OCI-LY1 (cell line): ENCODE measurements around the gene EHD1.

ENCODE experiments used
- H2AFZ ChIP-seq: fragments of 200-600 bp; sonication (generic), shearing (Covaris generic); 2 replicates; pipeline ENCODE4 v1.6.0; 2014; ENCODE audit warnings: antibody characterized with exemption, mild to moderate bottlenecking, low read length
- H3F3A ChIP-seq: fragments of 200-600 bp; sonication (generic), shearing (Covaris generic); 2 replicates; pipeline ENCODE4 v1.6.0; 2014; ENCODE audit warnings: mild to moderate bottlenecking, antibody characterized with exemption, low read length, moderate library complexity; ENCODE audit not compliant: insufficient read depth
- H3K27ac ChIP-seq: fragments of 200-600 bp; sonication (generic); 2 replicates; pipeline ENCODE4 v1.5.1; 2014; ENCODE audit warnings: low read length, mixed run types, mild to moderate bottlenecking, low read depth; ENCODE audit not compliant: poor library complexity, severe bottlenecking
- H3K27me3 ChIP-seq: fragments of 200-600 bp; sonication (generic); 2 replicates; pipeline ENCODE4 v1.6.0; 2014; ENCODE audit warnings: antibody characterized with exemption, mild to moderate bottlenecking, low read length, moderate library complexity; ENCODE audit not compliant: insufficient read depth
- H3K36me3 ChIP-seq: fragments of 200-600 bp; sonication (generic); 2 replicates; pipeline ENCODE4 v1.6.1; 2014; ENCODE audit warnings: mild to moderate bottlenecking, antibody characterized with exemption, low read length, moderate library complexity, mixed read lengths; ENCODE audit not compliant: insufficient read depth
- H3K4me1 ChIP-seq: fragments of 200-600 bp; sonication (generic); 2 replicates; pipeline ENCODE4 v1.5.1; 2014; ENCODE audit warnings: mild to moderate bottlenecking, low read length, moderate library complexity; ENCODE audit not compliant: insufficient read depth, severe bottlenecking
- H3K4me2 ChIP-seq: fragments of 200-600 bp; sonication (generic), shearing (Covaris generic); 2 replicates; pipeline ENCODE4 v1.6.1; 2014; ENCODE audit warnings: low read length
- H3K4me3 ChIP-seq: fragments of 200-600 bp; sonication (generic); 2 replicates; pipeline ENCODE4 v1.5.1; 2014; ENCODE audit warnings: low read length, low read depth, mild to moderate bottlenecking, mixed read lengths; ENCODE audit not compliant: poor library complexity, severe bottlenecking
- H3K79me2 ChIP-seq: fragments of 200-600 bp; shearing (Covaris generic); 2 replicates; pipeline ENCODE4 v1.6.1; 2016; ENCODE audit warnings: mixed run types, low read length, mixed read lengths; ENCODE audit not compliant: insufficient read depth
- H3K9ac ChIP-seq: fragments of 200-600 bp; sonication (generic), shearing (Covaris generic); 2 replicates; pipeline ENCODE4 v1.6.1; 2014; ENCODE audit warnings: mild to moderate bottlenecking, low read length, mixed read lengths
- H3K9me2 ChIP-seq: fragments of 200-600 bp; sonication (generic), shearing (Covaris generic); 2 replicates; pipeline ENCODE4 v1.6.1; 2014; ENCODE audit warnings: low read depth, mild to moderate bottlenecking, low read length, mixed read lengths
- H3K9me3 ChIP-seq: fragments of 200-600 bp; shearing (Covaris generic); 2 replicates; pipeline ENCODE4 v1.6.1; 2014; ENCODE audit warnings: low read length, mixed read lengths
- H4K20me1 ChIP-seq: fragments of 200-600 bp; sonication (generic), shearing (Covaris generic); 2 replicates; pipeline ENCODE4 v1.6.0; 2016; ENCODE audit warnings: mild to moderate bottlenecking, low read length; ENCODE audit not compliant: insufficient read depth
- CTCF ChIP-seq: fragments of 200-600 bp; sonication (generic), shearing (Covaris generic); IDR thresholded peaks from 2 replicates; pipeline ENCODE4 v1.5.1; 2017; ENCODE audit warnings: mild to moderate bottlenecking, antibody characterized with exemption, low read length, moderate library complexity, mixed read lengths
- EZH2 ChIP-seq: fragments of 200-600 bp; sonication (generic), shearing (Covaris generic); IDR thresholded peaks from 2 replicates; pipeline ENCODE4 v1.8.0; 2017; ENCODE audit warnings: borderline replicate concordance, mixed run types, mild to moderate bottlenecking, antibody characterized with exemption, low read length, moderate library complexity, mixed read lengths

Gene EHD1

GRCh38 chr11:64879244-64879900 is 951 bp upstream of the EHD1 start:
- Histone ChIP-seq H3K4me1 (peaks cover 84% of the 10 kb centered on the region), H3K9me2 (no peaks in the 10 kb centered on the region), H3K9me3 (no peaks in the 10 kb centered on the region), H3K9ac (peak overlapping the region; percentile 99), H3K4me3 (peak overlapping the region; percentile 98), H3F3A (no peaks in the 10 kb centered on the region; the same call in 1 of the 2 replicates), H3K36me3 (peaks cover 13% of the 10 kb centered on the region; the same call in 1 of the 2 replicates), H3K79me2 (peaks cover 29% of the 10 kb centered on the region), H2AFZ (no peak overlapping the region), H4K20me1 (no peaks in the 10 kb centered on the region), H3K4me2 (peak overlapping the region; percentile 98), H3K27ac (peak overlapping the region; percentile 96), H3K27me3 (no peaks in the 10 kb centered on the region)
- TF ChIP-seq CTCF (no peak), EZH2 (no peak)

DNA sequence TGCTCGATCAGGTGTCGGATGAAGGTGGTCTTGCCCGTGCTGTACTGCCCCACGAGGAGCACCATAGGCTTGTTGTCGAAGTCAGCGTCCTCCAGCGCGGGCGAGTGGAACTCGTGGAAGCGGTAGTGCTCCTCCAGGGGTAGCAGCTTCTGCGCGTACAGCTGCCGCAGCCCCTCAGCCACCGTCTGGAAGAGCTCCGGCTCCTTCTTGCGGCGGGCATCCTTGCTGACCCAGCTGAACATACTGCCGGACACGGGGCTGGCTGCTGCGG is 263 bp downstream of the EHD1 start:
- Histone ChIP-seq H3K9ac (peak overlapping the region; percentile 96), H3K27me3 (no peaks in the 10 kb centered on the region), H4K20me1 (no peaks in the 10 kb centered on the region), H2AFZ (no peak overlapping the region), H3K36me3 (peaks cover 20% of the 10 kb centered on the region; the same call in 1 of the 2 replicates), H3K9me2 (no peaks in the 10 kb centered on the region), H3K9me3 (no peaks in the 10 kb centered on the region), H3K4me3 (peak overlapping the region; percentile 98), H3F3A (no peaks in the 10 kb centered on the region; the same call in 1 of the 2 replicates), H3K4me2 (peak overlapping the region; percentile 89), H3K27ac (peak overlapping the region; percentile 89), H3K79me2 (peaks cover 29% of the 10 kb centered on the region), H3K4me1 (peaks cover 84% of the 10 kb centered on the region)
- TF ChIP-seq CTCF (no peak), EZH2 (no peak)

- Histone ChIP-seq H3K9me2 (no peaks in the 10 kb centered on the region), H3K9me3 (no peaks in the 10 kb centered on the region), H3K27ac (peak overlapping the region; percentile 89), H4K20me1 (no peaks in the 10 kb centered on the region), H3F3A (no peaks in the 10 kb centered on the region; the same call in 1 of the 2 replicates), H3K4me3 (peak overlapping the region; percentile 98), H3K27me3 (no peaks in the 10 kb centered on the region), H3K36me3 (peaks cover 25% of the 10 kb centered on the region; the same call in 1 of the 2 replicates), H2AFZ (no peak overlapping the region), H3K4me2 (peak overlapping the region; percentile 89), H3K4me1 (peaks cover 84% of the 10 kb centered on the region), H3K9ac (peak overlapping the region; percentile 96), H3K79me2 (peaks cover 29% of the 10 kb centered on the region)
- TF ChIP-seq CTCF (no peak), EZH2 (no peak)
Measured at GRCh38 chr11:64877390-64878222, 815 bp downstream of the EHD1 start.
